GM19468 (cell line): Measurements from ENCODE around the gene PCBP3.
"Not testable (repeated sequence)": the region's sequence is repeated elsewhere in the genome, so short reads cannot be mapped to it uniquely, and the experiment has no call there.

Experiments
- ATAC-seq: cut with Tn5 transposase; IDR thresholded peaks from one replicate; pipeline ENCODE4 v1.9.1; 2021; ENCODE audit warnings: mild to moderate bottlenecking, moderate library complexity, moderate number of reproducible peaks; ENCODE audit not compliant: unreplicated experiment; ENCODE audit errors: extremely low read depth

PCBP3 gene

GRCh38 chr21:45963232-45963570 lies 319.7 kb downstream of the PCBP3 start:
- ATAC-seq, result no peak

GRCh38 chr21:45964649-45965048 lies 321.1 kb downstream of the PCBP3 start:
- no peak for ATAC-seq

- ATAC-seq, result no peak
Observed at GRCh38 chr21:45965084-45965809, 321.7 kb downstream of the PCBP3 start.

- ATAC-seq, result no peak
Observed at GRCh38 chr21:45966791-45967394, 323.4 kb downstream of the PCBP3 start.

GRCh38 chr21:45969921-45970673 lies 326.6 kb downstream of the PCBP3 start:
- no peak for ATAC-seq

- ATAC-seq, result no peak
Observed at GRCh38 chr21:45970674-45971615, 327.4 kb downstream of the PCBP3 start.

GRCh38 chr21:45971616-45972352 lies 328.3 kb downstream of the PCBP3 start:
- ATAC-seq, result no peak

- ATAC-seq, result no peak
Observed at GRCh38 chr21:45972353-45972715, 328.8 kb downstream of the PCBP3 start.

- no peak for ATAC-seq
Observed at GRCh38 chr21:45972716-45973474, 329.4 kb downstream of the PCBP3 start.

- ATAC-seq, result no peak
Observed at GRCh38 chr21:45973475-45974072, 330.0 kb downstream of the PCBP3 start.

GRCh38 chr21:45974073-45975019 lies 330.8 kb downstream of the PCBP3 start:
- ATAC-seq, result no peak

- no peak for ATAC-seq
Observed at GRCh38 chr21:45975020-45975666, 331.6 kb downstream of the PCBP3 start.

- not testable (repeated sequence) for ATAC-seq
Observed at GRCh38 chr21:45975667-45976409, 332.3 kb downstream of the PCBP3 start.

GRCh38 chr21:45976701-45977311 lies 333.3 kb downstream of the PCBP3 start:
- no peak for ATAC-seq

- no peak for ATAC-seq
Observed at GRCh38 chr21:45977396-45977795, 333.9 kb downstream of the PCBP3 start.

GRCh38 chr21:45979141-45979631 lies 335.7 kb downstream of the PCBP3 start:
- ATAC-seq, result no peak
